AG04449 (cell line): ENCODE measurements around the gene CFI.

ENCODE experiments used
- CTCF ChIA-PET: fragments of 350-600 bp; formaldehyde crosslinking; extraction: SDS; loops from one replicate; lab custom pipeline; 2021; ENCODE audit warnings: antibody characterized with exemption; lab: Yijun Ruan, JAX
- POLR2A ChIA-PET: fragments of 400-600, 350-600 bp; formaldehyde crosslinking; extraction: SDS; loops from one replicate; lab custom pipeline; 2020; ENCODE audit warnings: antibody characterized with exemption, inconsistent platforms; lab: Yijun Ruan, JAX
- DNase-seq: peaks from one replicate; pipeline ENCODE4 v3.0.0-alpha.2; 2010; ENCODE audit warnings: low read depth, low spot score
- H3K4me3 ChIP-seq: 2 replicates; pipeline ENCODE4 v1.5.1; 2011; ENCODE audit warnings: low read depth, mild to moderate bottlenecking, control low read depth, low read length
- TF ChIP-seq, protein P1 (sequence below): IDR thresholded peaks from one replicate; pipeline ENCODE4 v1.5.1; 2011; ENCODE audit warnings: mild to moderate bottlenecking, moderate library complexity, low read length, control low read depth, inconsistent platforms; ENCODE audit not compliant: insufficient read depth; ENCODE audit errors: missing control alignments

CFI gene

DNA sequence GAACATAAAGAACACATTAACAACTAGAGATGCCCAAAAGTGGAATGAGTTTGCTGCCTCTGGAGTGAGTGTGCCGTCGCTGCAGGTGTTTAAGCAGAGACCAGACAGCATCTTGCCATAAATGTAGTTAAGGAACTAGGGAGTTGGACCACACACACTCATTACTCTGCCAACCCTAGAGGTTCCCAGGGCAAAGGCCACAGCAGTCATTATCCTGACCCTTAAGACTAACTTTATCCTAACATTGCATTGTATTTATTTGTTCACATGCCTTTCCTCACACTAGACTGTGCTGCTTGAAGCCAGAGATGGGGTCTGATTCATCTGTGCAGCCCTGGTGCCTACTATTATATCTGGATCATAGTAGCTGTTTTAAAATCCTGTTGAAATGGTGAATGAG, 55.1 kb downstream of the CFI start:
- CTCF ChIA-PET: no interaction called here
- DNase-seq: no peak
- no peak overlapping the region for H3K4me3 ChIP-seq
- TF ChIP-seq, protein P1, sequence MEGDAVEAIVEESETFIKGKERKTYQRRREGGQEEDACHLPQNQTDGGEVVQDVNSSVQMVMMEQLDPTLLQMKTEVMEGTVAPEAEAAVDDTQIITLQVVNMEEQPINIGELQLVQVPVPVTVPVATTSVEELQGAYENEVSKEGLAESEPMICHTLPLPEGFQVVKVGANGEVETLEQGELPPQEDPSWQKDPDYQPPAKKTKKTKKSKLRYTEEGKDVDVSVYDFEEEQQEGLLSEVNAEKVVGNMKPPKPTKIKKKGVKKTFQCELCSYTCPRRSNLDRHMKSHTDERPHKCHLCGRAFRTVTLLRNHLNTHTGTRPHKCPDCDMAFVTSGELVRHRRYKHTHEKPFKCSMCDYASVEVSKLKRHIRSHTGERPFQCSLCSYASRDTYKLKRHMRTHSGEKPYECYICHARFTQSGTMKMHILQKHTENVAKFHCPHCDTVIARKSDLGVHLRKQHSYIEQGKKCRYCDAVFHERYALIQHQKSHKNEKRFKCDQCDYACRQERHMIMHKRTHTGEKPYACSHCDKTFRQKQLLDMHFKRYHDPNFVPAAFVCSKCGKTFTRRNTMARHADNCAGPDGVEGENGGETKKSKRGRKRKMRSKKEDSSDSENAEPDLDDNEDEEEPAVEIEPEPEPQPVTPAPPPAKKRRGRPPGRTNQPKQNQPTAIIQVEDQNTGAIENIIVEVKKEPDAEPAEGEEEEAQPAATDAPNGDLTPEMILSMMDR: no peak
- POLR2A ChIA-PET: no interaction called here

DNA sequence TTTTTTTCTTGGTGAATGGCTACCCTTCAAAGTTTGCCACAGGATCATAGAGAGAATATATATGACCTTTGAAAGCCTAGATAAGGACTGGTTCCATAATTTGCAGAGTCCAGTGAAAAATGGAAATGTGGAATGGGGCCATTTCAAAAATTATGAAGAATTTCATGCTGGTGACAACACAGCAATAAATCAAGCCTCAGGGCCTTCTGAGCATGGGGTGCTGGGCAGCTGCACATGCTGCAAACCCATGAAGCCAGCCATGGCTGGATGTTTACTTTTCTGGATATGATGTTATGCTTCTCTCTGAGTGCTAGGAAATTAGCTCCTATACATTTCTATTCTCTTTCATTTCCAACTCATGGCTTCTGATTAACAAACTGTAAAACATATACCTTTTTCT, 56.0 kb downstream of the CFI start:
- TF ChIP-seq, protein P1: no peak
- ChIA-PET CTCF (no interaction called here), POLR2A (no interaction called here)
- DNase-seq: no peak
- H3K4me3 ChIP-seq: no peak overlapping the region

DNA sequence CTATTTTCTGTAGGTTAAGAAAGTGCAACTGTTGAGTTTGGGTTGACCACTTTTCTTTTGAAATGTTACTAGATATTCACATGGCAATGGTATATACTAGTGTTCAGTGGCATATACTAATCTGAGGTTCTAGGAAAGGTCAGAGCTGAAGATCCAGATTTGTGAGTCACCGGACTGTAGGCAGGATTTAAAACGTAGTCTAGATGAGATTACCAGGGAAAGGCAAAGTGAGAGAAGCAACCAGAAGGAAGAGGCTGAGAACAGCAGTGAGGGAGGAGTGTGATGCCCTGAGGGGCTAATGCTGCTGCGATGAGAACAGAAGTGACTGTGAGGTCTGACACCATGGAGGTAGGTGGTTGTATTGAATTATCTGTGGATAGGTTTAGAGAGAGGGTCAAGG, 62.3 kb downstream of the CFI start:
- H3K4me3 ChIP-seq: no peak overlapping the region
- ChIA-PET POLR2A (no interaction called here), CTCF (interaction anchor here (1.7 kb wide), 1 partner anchor 306 kb away, joined by 4 read pairs; the partner anchor contains the start of gene SEC24B)
- DNase-seq: no peak
- TF ChIP-seq, protein P1: no peak

DNA sequence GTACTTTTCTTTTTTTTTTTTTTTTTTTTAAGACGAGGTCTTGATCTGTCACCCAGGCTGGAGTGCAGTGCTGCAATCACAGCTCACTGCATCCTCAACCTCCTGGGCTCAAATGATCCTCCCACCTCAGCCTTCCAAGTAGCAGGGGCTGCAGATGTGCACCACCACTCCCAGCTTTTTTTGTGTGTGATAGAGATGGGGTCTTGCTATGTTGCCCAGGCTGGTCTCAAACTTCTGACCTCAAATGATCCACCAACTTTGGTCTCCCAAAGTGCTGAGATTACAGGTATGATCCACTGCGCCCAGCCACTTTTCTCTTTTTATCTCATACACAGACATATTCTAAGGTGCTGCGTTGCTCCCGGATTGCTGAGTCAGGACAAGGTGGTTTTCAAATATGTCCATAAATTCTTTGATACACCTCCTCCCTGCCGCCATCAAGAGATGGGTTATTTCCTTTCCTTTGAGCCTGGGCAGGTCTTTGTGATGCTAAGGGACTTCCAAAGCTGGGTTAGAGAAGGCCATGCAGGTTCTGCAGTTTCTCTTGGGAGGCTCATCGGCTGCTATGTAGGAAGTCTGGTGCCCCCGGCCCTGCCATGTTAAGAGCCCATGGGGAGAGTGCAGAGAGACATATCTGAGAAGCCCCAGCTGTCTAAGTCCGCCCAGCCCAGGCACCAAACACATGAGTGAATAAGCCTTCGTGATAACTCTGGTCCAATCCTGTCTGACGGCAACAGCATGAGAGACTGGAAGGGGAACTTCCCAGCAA, 63.5 kb downstream of the CFI start:
- no peak for DNase-seq
- TF ChIP-seq, protein P1: no peak
- CTCF ChIA-PET: no interaction called here
- POLR2A ChIA-PET: no interaction called here
- no peak overlapping the region for H3K4me3 ChIP-seq

DNA sequence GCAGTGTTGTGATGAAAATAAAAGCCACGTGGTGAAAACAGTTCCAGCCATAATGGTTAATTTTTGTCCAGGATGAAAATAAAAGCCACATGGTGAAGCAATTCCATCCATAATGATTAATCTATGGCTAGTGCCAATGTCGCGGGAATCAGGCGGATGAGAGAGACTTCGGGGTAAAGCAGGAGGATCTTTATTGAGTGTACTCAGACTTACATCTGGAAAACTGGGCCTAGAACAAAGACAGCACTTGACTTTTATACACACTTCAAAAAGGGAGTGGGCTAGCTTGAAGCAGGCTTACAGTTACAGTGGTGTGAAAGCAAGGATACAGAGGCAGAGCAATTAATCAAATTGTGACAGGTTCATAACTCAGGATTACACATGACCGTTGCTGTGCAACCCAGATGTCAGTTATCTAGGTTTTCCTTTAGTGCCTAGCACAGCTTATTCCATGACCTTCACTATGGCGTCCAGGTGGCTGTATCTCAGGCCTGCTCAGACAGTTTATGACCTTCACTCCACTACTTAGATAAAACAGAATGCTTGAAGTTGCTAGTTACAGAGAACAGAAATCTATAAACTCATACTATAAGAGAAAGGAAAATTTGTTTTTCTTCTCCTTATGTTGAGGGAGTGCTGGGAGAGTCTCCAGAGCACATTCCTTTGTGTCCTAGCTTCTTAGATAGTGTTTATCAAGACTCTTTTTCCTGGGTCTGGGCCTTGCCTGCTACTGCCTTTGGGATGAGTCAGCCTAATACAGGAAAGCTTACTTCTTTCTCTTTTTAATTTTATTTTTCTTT, 66.0 kb downstream of the CFI start:
- POLR2A ChIA-PET: no interaction called here
- H3K4me3 ChIP-seq: no peak overlapping the region
- CTCF ChIA-PET: no interaction called here
- TF ChIP-seq, protein P1: no peak
- DNase-seq: no peak

DNA sequence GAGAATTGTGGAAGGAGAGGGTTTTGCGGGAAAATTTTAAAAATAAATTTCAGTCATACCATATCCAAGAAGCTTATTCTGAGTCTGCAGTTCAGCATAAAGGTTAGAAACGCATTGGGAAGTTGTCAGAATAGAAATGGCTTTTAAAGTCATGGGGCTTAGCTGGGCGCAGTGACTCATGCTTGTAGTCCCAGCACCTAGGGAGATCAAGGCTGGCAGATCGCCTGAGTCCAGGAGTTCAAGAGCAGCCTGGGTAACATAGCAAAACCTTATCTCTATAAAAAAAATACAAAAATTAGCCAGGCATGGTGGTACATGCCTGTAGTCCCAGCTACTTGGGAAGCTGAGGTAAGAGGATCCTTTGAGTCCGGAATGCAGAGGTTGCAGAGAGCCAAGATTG, 68.1 kb downstream of the CFI start:
- ChIA-PET POLR2A (no interaction called here), CTCF (no interaction called here)
- no peak overlapping the region for H3K4me3 ChIP-seq
- TF ChIP-seq, protein P1: no peak
- no peak for DNase-seq
